HFF-Myc (cell line): Measurements from ENCODE around the gene CYP3A5.

ENCODE experiments used
- DNase-seq: peaks from one replicate; pipeline ENCODE4 v3.0.0-alpha.2; 2011; ENCODE audit warnings: low read depth; ENCODE audit errors: extremely low read depth
- H3K4me3 ChIP-seq: replicated peaks from 2 replicates; pipeline ENCODE4 v1.5.1; 2011; ENCODE audit warnings: low read depth, mild to moderate bottlenecking, control low read depth, low read length
- TF ChIP-seq, protein P1 (sequence below): IDR thresholded peaks from 2 replicates; pipeline ENCODE4 v1.5.1; 2012; ENCODE audit warnings: mild to moderate bottlenecking, low read depth, low read length, control low read depth; ENCODE audit errors: missing control alignments

The CYP3A5 gene

DNA sequence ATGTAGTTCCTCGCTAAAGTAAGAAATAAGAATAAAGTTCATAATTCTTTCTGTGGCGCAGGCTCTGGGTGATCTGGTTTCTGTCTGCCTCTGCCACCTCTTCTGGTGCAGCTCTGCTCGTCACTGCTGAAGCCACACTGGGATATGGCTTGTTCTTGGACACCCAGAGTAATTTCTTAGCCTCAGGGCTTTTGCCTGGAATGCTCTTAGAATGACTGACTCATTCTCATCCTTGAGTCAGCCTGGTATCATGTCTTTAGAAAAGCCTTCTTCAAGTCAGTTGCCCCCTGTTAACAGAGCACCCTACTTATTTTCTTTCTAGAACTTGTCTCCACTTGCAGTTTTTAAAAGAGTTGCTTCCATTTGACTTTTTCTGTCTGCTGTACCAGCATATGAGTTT, 61.1 kb downstream of the CYP3A5 start:
- peak; percentile 40 for DNase-seq
- TF ChIP-seq, protein P1, sequence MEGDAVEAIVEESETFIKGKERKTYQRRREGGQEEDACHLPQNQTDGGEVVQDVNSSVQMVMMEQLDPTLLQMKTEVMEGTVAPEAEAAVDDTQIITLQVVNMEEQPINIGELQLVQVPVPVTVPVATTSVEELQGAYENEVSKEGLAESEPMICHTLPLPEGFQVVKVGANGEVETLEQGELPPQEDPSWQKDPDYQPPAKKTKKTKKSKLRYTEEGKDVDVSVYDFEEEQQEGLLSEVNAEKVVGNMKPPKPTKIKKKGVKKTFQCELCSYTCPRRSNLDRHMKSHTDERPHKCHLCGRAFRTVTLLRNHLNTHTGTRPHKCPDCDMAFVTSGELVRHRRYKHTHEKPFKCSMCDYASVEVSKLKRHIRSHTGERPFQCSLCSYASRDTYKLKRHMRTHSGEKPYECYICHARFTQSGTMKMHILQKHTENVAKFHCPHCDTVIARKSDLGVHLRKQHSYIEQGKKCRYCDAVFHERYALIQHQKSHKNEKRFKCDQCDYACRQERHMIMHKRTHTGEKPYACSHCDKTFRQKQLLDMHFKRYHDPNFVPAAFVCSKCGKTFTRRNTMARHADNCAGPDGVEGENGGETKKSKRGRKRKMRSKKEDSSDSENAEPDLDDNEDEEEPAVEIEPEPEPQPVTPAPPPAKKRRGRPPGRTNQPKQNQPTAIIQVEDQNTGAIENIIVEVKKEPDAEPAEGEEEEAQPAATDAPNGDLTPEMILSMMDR, result no peak
- H3K4me3 ChIP-seq, result no peak overlapping the region

DNA sequence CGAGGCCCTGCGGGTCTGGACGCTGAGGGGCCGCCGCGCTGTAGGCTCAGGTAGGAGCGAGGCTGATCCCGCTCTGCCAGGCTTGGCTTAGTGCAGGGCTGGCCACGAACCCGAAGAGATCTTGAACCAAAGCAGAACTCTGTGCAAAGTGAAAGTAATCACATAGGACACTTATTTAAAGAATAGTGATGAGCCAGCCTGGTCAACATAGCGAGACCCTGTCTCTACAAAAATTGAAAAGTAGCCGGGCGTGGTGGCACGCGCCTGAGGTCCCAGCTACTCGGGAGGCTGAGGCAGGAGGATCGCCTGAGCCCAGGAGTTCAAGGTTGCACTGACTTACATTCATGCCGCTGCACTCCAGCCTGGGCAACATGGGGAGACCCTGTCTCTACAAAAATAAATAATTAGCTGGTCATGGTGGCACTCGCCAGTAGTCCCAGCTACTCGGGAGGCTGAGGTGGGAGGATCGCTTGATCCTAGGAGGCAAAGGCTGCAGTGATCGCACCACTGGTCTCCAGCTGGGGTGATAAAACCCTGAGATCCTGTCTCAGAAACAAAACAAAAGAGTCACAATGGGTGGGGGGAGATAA, 62.5 kb downstream of the CYP3A5 start:
- no peak for DNase-seq
- TF ChIP-seq, protein P1, result no peak
- H3K4me3 ChIP-seq, result peak overlapping the region; percentile 68

DNA sequence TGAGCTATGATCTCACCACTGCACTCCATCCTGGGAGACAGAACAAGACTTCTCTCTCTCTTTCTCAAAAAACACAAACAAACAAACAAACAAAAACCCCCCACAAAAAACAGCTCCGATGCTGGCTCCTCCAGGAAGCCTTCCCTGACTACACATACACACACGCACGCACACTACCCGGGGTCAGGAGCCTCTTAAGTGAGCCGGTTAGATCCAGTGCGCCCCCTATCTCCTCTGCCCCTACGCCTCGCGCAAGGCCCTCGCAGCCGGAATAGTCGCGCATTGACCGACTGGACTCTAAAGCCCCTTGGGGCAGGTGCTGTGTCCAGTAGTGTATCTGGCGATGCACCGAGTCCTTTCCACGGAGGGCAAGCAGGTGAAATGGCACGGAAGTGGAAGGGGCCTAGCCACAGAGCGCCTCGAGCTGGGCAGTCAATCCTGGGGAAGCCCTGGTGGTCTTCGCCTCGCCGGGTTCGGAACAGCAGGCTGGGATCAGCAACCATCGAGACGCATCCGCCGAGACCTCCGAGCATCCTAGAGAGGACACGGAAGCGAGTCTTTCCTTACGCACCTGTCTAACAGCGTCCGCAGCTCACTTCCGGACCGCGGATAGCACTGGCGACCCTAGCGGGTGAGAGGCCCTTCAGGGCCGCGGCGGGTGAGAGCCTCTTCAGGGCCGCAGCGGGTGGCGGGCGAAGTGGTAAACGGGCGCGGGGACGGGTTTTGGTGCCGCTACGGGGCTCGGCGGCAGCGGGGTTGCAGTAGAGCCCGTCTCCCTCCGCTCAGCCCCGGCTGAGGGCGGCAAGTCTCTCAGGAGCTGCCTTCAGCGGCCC, 63.2 kb downstream of the CYP3A5 start, which contains the start of gene ZSCAN25:
Gene ZSCAN25 (plus strand): TSS at position 588 of the 833 bp plus-strand sequence. CDS start 2,661 bp downstream, outside the sequence.
- DNase-seq, result peak; percentile 81
- TF ChIP-seq, protein P1, result peak; percentile 65
- peak within 1 kb of the TSS; percentile 68 for H3K4me3 ChIP-seq

DNA sequence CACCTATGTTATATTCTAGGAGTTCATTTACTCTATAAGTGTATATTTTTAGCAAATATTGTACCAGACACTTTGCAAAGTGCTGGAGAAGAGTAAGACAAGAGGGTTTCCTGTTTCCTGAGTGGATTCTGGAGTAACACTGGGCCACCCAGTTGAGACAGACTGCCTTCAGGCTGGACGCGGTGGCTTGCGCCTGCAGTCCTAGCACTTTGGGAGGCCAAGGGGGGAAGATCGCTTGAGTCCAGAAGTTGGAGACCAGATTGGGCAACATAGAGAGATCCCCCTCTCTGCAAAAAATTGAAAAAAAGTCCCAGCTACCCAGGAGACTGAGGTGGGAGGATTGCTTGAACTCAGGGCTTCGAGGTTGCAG, 63.8 kb downstream of the CYP3A5 start:
- H3K4me3 ChIP-seq, result peak overlapping the region; percentile 68
- TF ChIP-seq, protein P1, result no peak
- no peak for DNase-seq

DNA sequence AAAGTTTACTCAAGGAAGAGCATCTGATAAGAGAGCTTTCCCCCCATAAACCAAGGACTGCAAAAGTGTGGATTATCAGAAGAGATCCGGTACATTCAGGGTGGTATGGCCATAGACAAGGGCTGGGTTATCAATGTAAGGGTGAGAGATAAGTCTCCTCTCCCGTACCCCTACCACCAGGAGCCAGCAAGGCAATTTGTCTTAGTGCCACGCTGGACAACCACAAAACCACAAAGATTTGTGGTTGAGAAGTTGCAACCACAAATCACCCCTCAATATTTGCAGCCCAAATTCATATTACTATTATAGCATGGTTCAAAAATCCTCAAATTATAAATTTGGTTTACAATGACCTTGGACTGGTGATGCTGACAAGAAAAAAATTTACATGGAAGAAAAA, 65.3 kb downstream of the CYP3A5 start:
- DNase-seq, result no peak
- no peak overlapping the region for H3K4me3 ChIP-seq
- TF ChIP-seq, protein P1, result no peak

DNA sequence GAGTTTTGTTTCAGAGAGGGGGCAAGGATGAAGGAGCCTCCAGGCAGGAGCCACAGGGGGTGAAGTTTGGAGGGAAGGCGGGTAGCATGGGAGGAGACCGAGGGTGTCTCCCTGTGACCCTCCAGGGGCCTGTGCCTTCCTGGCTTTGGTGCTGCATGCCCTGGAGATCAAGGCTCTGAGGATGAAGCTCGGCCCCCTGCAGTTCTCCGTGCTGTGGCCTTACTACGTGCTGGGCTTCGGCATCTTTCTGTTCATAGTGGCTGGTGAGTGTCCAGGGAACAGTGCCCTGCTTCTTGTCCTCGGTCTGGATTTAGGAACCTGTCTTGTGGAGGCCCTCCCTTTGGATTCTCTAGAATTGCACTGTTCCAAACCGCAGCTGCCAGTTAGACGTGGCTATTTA, 72.2 kb downstream of the CYP3A5 start:
- TF ChIP-seq, protein P1, result no peak
- DNase-seq, result no peak
- H3K4me3 ChIP-seq, result no peak overlapping the region
